ENCODE measurements around the gene TMEM25. TPM values are rescaled to one million over a fixed set of nuclear protein-coding genes. Genes with fewer than 3 reads are reported as not detected.

The TMEM25 gene
- total and polyA plus RNA-seq, 7 donors, result 1.3 to 14.7 (median 6.8) TPM

DNA sequence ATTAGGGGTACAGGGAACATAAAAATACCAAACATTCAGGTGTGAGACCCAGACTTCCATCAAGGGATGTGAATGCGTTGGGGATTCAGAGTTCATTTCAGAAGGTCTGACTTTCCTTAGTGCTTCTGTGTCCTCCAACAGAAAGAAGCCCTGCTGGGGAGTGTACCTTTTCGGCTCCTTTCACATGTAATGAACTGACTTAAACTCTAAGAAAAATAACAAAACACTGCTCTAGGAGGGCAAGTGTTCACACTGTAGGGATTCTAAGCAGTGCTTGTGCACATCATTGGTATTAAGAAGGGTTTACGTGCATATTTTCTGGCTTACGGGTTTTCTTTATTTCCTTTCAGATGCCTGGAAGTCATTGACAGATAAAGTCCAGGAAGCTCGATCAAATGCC lies 19.4 kb upstream of the TMEM25 start:
- H3K9me3 ChIP-seq, result no peaks in the 10 kb centered on the region
- no peaks in the 10 kb centered on the region for H3K4me1 ChIP-seq
- TF ChIP-seq, protein P1, sequence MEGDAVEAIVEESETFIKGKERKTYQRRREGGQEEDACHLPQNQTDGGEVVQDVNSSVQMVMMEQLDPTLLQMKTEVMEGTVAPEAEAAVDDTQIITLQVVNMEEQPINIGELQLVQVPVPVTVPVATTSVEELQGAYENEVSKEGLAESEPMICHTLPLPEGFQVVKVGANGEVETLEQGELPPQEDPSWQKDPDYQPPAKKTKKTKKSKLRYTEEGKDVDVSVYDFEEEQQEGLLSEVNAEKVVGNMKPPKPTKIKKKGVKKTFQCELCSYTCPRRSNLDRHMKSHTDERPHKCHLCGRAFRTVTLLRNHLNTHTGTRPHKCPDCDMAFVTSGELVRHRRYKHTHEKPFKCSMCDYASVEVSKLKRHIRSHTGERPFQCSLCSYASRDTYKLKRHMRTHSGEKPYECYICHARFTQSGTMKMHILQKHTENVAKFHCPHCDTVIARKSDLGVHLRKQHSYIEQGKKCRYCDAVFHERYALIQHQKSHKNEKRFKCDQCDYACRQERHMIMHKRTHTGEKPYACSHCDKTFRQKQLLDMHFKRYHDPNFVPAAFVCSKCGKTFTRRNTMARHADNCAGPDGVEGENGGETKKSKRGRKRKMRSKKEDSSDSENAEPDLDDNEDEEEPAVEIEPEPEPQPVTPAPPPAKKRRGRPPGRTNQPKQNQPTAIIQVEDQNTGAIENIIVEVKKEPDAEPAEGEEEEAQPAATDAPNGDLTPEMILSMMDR (IDR thresholded peaks at IDR 0.05), result no peak
- H3K27me3 ChIP-seq (ENCODE audit: insufficient read depth in 3 of 3, low read length in 2 of 3), result no peaks in the 10 kb centered on the region
- ATAC-seq (no peak), DNase-seq (no peak)
- H3K4me3 ChIP-seq, result no peak overlapping the region
- WGBS, 3 donors, result 86 to 93% (median 87%) methylated on average over 5 of the region's 5 CpGs
- H3K36me3 ChIP-seq (ENCODE audit: insufficient read depth in 1 of 2, low read depth in 1 of 2), result peaks cover 22 to 100% of the 10 kb centered on the region in 2 donors
- H3K27ac ChIP-seq, result no peak overlapping the region
- intact Hi-C loops (cut with DNase I), result no loop called here

DNA sequence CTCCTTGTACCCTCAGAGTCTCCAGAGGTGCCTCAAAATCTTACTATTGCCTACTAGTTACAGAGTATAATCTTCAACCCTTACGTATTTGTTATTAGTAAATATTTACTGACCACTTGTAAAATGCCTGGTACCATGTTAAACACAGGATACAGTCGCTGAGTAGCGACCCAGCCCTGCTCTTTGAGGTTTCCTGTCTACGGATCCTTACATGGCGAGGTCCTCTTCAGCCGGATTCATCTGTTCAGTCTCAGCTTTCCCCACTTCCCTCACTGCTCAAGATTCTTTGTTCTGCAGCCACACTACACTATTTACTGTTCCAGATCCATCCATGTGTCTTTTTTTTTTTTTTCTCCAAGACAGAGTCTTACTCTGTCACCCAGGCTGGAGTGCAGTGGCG lies 16.9 kb upstream of the TMEM25 start:
- Histone ChIP-seq H3K9me3 (no peaks in the 10 kb centered on the region), H3K4me1 (no peaks in the 10 kb centered on the region), H3K27ac (no peak overlapping the region), H3K27me3 (ENCODE audit: insufficient read depth in 3 of 3, low read length in 2 of 3) (no peaks in the 10 kb centered on the region), H3K4me3 (no peak overlapping the region), H3K36me3 (ENCODE audit: insufficient read depth in 1 of 2, low read depth in 1 of 2) (peaks cover 19 to 100% of the 10 kb centered on the region in 2 donors)
- intact Hi-C loops (cut with DNase I), result no loop called here
- TF ChIP-seq, protein P1 (IDR thresholded peaks at IDR 0.05), result no peak
- no peak for DNase-seq
- 78 to 90% (median 87%) methylated on average over 7 of the region's 7 CpGs for WGBS, 3 donors
- ATAC-seq, result no peak

DNA sequence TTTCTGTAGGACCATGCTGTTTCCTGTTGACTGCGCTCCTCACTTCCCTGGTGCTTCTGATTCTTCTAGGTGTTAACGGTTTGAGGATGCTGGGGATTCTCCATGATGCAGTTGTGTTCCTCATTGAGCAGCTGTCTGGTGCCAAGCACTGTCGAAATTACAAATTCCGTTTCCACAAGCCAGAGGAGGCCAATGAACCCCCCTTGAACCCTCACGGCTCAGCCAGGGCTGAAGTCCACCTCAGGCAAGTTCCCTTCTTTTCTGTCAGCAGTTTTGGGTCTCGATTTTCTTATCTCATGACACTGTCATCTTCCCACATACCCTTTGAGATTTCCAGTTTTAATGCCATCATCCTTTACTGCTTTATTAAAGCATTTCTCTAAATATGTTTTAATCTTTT lies 11.4 kb upstream of the TMEM25 start:
- H3K9me3 ChIP-seq, result no peaks in the 10 kb centered on the region
- intact Hi-C loops (cut with DNase I), result no loop called here
- H3K36me3 ChIP-seq (ENCODE audit: insufficient read depth in 1 of 2, low read depth in 1 of 2), result peaks cover 17 to 100% of the 10 kb centered on the region in 2 donors
- no peaks in the 10 kb centered on the region for H3K4me1 ChIP-seq
- 82 to 84% (median 84%) methylated on average over 6 of the region's 6 CpGs for WGBS, 3 donors
- H3K4me3 ChIP-seq, result no peak overlapping the region
- ATAC-seq (no peak), DNase-seq (no peak)
- no peaks in the 10 kb centered on the region for H3K27me3 ChIP-seq (ENCODE audit: insufficient read depth in 3 of 3, low read length in 2 of 3)
- TF ChIP-seq, protein P1 (IDR thresholded peaks at IDR 0.05), result no peak
- H3K27ac ChIP-seq, result no peak overlapping the region

DNA sequence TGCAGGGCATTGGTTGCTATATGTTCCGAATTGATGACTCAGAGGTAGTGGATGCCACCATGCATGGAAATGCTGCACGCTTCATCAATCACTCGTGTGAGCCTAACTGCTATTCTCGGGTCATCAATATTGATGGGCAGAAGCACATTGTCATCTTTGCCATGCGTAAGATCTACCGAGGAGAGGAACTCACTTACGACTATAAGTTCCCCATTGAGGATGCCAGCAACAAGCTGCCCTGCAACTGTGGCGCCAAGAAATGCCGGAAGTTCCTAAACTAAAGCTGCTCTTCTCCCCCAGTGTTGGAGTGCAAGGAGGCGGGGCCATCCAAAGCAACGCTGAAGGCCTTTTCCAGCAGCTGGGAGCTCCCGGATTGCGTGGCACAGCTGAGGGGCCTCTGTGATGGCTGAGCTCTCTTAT lies 9.1 kb upstream of the TMEM25 start:
- 59 to 69% (median 62%) methylated on average over 13 of the region's 13 CpGs for WGBS, 3 donors
- DNase-seq (no peak), ATAC-seq (no peak)
- Histone ChIP-seq H3K27me3 (ENCODE audit: insufficient read depth in 3 of 3, low read length in 2 of 3) (no peaks in the 10 kb centered on the region), H3K27ac (no peak overlapping the region), H3K36me3 (ENCODE audit: insufficient read depth in 1 of 2, low read depth in 1 of 2) (peaks cover 13 to 82% of the 10 kb centered on the region in 2 donors), H3K9me3 (no peaks in the 10 kb centered on the region), H3K4me3 (no peak overlapping the region), H3K4me1 (no peaks in the 10 kb centered on the region)
- TF ChIP-seq, protein P1 (IDR thresholded peaks at IDR 0.05), result no peak
- intact Hi-C loops (cut with DNase I), result no loop called here

DNA sequence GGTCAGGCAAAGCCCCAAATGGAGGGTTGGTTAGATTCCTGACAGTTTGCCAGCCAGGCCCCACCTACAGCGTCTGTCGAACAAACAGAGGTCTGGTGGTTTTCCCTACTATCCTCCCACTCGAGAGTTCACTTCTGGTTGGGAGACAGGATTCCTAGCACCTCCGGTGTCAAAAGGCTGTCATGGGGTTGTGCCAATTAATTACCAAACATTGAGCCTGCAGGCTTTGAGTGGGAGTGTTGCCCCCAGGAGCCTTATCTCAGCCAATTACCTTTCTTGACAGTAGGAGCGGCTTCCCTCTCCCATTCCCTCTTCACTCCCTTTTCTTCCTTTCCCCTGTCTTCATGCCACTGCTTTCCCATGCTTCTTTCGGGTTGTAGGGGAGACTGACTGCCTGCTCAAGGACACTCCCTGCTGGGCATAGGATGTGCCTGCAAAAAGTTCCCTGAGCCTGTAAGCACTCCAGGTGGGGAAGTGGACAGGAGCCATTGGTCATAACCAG lies 8.4 kb upstream of the TMEM25 start:
- no peaks in the 10 kb centered on the region for H3K9me3 ChIP-seq
- 41 to 53% (median 45%) methylated on average over 6 of the region's 6 CpGs for WGBS, 3 donors
- TF ChIP-seq, protein P1 (IDR thresholded peaks at IDR 0.05), result peak; percentile 28
- H3K4me1 ChIP-seq, result no peaks in the 10 kb centered on the region
- no peak overlapping the region for H3K27ac ChIP-seq
- H3K36me3 ChIP-seq (ENCODE audit: insufficient read depth in 1 of 2, low read depth in 1 of 2), result peaks cover 13 to 75% of the 10 kb centered on the region in 2 donors
- DNase-seq, result no peak
- ATAC-seq, result peak in 3 of 4 donors; percentile 22 to 54 (median 36)
- intact Hi-C loops (cut with DNase I), result no loop called here
- H3K27me3 ChIP-seq (ENCODE audit: insufficient read depth in 3 of 3, low read length in 2 of 3), result no peaks in the 10 kb centered on the region
- H3K4me3 ChIP-seq, result no peak overlapping the region
